H1 (cell line): ENCODE results near the gene SCGB1C2.

Source experiments
- ASH2L ChIP-seq: fragments of 200-600, 300-600 bp; sonication (generic); IDR thresholded peaks from one replicate; pipeline ENCODE4 v1.7.1; 2017; ENCODE audit warnings: low read length
- CREB1 ChIP-seq: IDR thresholded peaks from 2 replicates; pipeline ENCODE4 v1.6.1; 2012; ENCODE audit warnings: inconsistent platforms
- EP300 ChIP-seq, 2 experiments: IDR thresholded peaks; 1 replicate in 1 of 2; 2 replicates in 1 of 2; pipeline ENCODE4 v1.6.1; 2011 to 2012; ENCODE audit warnings: low read depth in 2 of 2, low read length in 2 of 2, mild to moderate bottlenecking in 2 of 2, borderline replicate concordance in 1 of 2, inconsistent platforms in 1 of 2, moderate library complexity in 1 of 2
- HDAC2 ChIP-seq, 2 experiments: fragments of 300-600 bp in 1 of 2; sonication (generic) in 1 of 2; IDR thresholded peaks; 2 replicates each; pipeline ENCODE4 v1.6.1; 2011 to 2012; ENCODE audit warnings: low read depth in 2 of 2, low read length in 2 of 2, mild to moderate bottlenecking in 2 of 2, moderate library complexity in 2 of 2, borderline replicate concordance in 1 of 2, inconsistent platforms in 1 of 2
- POLR2A ChIP-seq, 2 experiments: IDR thresholded peaks; 1 replicate in 1 of 2; 2 replicates in 1 of 2; pipeline ENCODE4 v1.6.1; 2011; ENCODE audit warnings: low read depth in 2 of 2, low read length in 2 of 2, mild to moderate bottlenecking in 2 of 2; ENCODE audit errors: control extremely low read depth in 1 of 2
- TF ChIP-seq, protein P1 (sequence below), 3 experiments: IDR thresholded peaks; 1 replicate in 2 of 3; 2 replicates in 1 of 3; pipeline versions ENCODE4 v1.5.1 to v1.6.1; 2011; ENCODE audit warnings: low read length in 3 of 3, mild to moderate bottlenecking in 3 of 3, inconsistent platforms in 2 of 3, low read depth in 1 of 3, moderate library complexity in 1 of 3; ENCODE audit not compliant: insufficient read depth in 1 of 3; ENCODE audit errors: control extremely low read depth in 1 of 3

DNA sequence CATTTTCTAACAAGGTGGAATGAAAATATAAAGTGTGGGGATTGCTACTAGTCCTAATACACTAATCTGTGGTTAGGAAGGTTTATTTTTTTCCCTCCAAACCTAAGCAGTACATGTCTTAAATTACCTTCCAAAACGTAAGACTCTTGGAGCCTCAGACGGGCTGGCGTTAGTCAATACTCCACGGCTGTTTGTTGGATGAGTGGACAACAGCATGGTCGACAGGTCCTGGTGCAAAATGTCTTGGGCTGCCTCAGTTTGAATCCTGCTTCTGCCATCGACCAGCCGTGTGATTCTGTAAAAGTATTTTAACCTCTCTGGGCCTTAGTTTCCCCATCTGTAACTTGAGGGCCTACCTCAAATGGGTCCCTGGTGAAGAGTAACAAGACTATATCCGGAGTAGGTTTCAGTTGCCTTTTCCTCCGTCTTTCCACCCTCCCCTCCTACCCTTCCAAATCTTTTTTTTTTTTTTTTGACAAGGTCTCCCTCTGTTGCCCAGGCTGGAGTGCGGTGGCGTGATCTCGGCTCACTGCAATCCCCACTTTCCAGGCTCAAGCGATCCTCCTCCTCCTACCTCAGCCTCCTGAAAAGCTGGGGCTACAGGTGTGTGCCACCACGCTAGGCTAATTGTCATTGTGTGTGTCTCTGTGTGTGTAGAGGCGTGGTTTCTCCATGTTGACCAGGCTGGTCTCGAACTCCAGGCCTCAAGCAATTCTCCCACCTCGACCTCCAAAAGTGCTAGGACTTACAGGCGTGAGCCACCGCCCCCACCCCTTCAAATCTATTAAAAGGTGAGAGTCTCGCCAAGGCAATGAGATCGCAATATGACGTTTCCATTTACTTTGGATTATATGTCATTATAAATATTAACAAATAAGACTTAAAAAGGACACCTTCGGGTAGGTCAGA lies 5.8 kb downstream of the SCGB1C2 start:
- TF ChIP-seq HDAC2 (IDR thresholded peaks at IDR 0.05; ENCODE audit: borderline replicate concordance in 1 of 2, low read depth in 2 of 2, low read length in 2 of 2) (no peak), POLR2A (IDR thresholded peaks at IDR 0.05; ENCODE audit: control extremely low read depth in 1 of 2, low read depth in 2 of 2, low read length in 2 of 2) (no peak), ASH2L (no peak), EP300 (IDR thresholded peaks at IDR 0.05; ENCODE audit: borderline replicate concordance in 1 of 2, low read depth in 2 of 2, low read length in 2 of 2) (no peak), CREB1 (no peak)
- TF ChIP-seq, protein P1, sequence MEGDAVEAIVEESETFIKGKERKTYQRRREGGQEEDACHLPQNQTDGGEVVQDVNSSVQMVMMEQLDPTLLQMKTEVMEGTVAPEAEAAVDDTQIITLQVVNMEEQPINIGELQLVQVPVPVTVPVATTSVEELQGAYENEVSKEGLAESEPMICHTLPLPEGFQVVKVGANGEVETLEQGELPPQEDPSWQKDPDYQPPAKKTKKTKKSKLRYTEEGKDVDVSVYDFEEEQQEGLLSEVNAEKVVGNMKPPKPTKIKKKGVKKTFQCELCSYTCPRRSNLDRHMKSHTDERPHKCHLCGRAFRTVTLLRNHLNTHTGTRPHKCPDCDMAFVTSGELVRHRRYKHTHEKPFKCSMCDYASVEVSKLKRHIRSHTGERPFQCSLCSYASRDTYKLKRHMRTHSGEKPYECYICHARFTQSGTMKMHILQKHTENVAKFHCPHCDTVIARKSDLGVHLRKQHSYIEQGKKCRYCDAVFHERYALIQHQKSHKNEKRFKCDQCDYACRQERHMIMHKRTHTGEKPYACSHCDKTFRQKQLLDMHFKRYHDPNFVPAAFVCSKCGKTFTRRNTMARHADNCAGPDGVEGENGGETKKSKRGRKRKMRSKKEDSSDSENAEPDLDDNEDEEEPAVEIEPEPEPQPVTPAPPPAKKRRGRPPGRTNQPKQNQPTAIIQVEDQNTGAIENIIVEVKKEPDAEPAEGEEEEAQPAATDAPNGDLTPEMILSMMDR (IDR thresholded peaks at IDR 0.05; ENCODE audit: control extremely low read depth in 1 of 3, insufficient read depth in 1 of 3, low read depth in 1 of 3, low read length in 3 of 3): no peak
